ENCODE data around the gene PMIS2.

The PMIS2 gene

DNA sequence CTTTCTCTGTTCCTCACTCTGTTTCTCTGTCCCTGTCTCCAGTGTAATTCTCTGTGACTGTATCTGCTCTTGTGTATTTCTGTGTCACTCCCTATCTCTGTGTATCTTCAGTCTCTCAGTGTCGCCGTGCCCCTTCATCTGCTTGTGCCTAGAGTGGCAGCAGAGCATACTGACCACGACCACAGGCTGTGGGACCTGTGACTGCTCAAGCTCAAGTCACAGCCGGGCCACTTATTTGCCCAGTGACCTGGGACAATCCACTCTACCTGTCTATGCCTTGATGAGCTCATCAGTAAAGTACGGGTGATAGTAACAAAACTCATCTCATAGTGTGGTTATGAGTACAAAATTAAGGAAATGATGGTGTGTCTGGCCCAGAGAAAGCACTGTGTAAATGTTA, 31.9 kb upstream of the PMIS2 start:
- H4K20me1 ChIP-seq (ENCODE audit: insufficient read depth, low read length, poor library complexity, severe bottlenecking): no peaks in the 10 kb centered on the region

DNA sequence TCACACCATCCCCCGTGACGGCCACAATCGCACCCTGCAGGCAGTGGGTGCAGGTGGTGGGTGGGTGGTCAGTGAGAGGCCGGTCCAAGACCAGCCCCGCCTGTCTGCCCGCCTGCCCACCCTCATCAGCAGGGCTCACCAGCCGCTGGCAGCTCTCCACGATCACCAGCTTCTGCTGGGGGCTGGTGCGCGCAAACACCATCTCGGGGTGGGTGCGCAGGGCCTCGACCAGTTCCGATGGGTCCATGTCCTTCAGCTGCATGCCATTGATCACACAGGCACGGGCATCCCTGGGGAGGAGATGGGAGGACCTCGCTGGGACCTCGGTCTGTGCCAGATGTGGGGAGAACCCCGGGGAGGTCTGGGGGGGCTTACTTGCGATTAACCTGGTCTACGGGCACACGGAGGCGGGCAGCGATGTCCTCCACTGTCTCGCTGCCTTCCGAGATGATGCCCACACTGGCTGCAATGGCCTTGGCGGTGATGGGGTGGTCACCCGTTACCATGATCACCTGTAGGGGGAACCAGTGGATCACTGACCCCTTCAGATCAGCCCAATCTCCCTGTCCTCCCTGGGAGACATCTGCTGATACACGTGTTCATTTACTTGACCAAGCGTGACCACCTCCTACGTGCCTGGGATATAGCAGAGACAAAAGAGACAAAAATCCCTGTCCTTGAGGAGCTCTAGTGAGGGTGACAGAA, 30.5 kb upstream of the PMIS2 start:
- Histone ChIP-seq H3K9ac (ENCODE audit: low read depth, low read length, poor library complexity, severe bottlenecking) (no peak overlapping the region), H3K27me3 (ENCODE audit: insufficient read depth, low read length, poor library complexity, severe bottlenecking) (no peaks in the 10 kb centered on the region), H3K9me3 (ENCODE audit: insufficient read depth, low read depth, low read length) (no peaks in the 10 kb centered on the region), H3K36me3 (ENCODE audit: insufficient read depth, low read length) (no peaks in the 10 kb centered on the region), H3K4me2 (ENCODE audit: low read depth, low read length, poor library complexity, severe bottlenecking) (no peak overlapping the region), H3F3A (ENCODE audit: low read depth) (no peaks in the 10 kb centered on the region), H3K4me3 (ENCODE audit: low read length, poor library complexity, severe bottlenecking) (no peak overlapping the region), H3K4me1 (ENCODE audit: insufficient read depth, low read length, poor library complexity, severe bottlenecking) (no peaks in the 10 kb centered on the region), H4K20me1 (ENCODE audit: insufficient read depth, low read length, poor library complexity, severe bottlenecking) (no peaks in the 10 kb centered on the region), H2AFZ (ENCODE audit: low read length) (no peak overlapping the region), H3K9me2 (replicated peaks; ENCODE audit: low read depth, low read length) (no peaks in the 10 kb centered on the region), H3K79me2 (ENCODE audit: insufficient read depth, low read length) (no peaks in the 10 kb centered on the region)
- no peak for TF ChIP-seq EZH2phosphoT487 (IDR thresholded peaks at IDR 0.05; ENCODE audit: borderline replicate concordance)
- TF ChIP-seq, protein P1, sequence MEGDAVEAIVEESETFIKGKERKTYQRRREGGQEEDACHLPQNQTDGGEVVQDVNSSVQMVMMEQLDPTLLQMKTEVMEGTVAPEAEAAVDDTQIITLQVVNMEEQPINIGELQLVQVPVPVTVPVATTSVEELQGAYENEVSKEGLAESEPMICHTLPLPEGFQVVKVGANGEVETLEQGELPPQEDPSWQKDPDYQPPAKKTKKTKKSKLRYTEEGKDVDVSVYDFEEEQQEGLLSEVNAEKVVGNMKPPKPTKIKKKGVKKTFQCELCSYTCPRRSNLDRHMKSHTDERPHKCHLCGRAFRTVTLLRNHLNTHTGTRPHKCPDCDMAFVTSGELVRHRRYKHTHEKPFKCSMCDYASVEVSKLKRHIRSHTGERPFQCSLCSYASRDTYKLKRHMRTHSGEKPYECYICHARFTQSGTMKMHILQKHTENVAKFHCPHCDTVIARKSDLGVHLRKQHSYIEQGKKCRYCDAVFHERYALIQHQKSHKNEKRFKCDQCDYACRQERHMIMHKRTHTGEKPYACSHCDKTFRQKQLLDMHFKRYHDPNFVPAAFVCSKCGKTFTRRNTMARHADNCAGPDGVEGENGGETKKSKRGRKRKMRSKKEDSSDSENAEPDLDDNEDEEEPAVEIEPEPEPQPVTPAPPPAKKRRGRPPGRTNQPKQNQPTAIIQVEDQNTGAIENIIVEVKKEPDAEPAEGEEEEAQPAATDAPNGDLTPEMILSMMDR (conservative IDR thresholded peaks at IDR 0.05; ENCODE audit: low read length): peak; percentile 51

More for the DNA sequence above, 31.9 kb upstream of the PMIS2 start:
- no peaks in the 10 kb centered on the region for H3K79me2 ChIP-seq (ENCODE audit: insufficient read depth, low read length)
- H3K9ac ChIP-seq (ENCODE audit: low read depth, low read length, poor library complexity, severe bottlenecking): no peak overlapping the region
- H3K4me1 ChIP-seq (ENCODE audit: insufficient read depth, low read length, poor library complexity, severe bottlenecking): no peaks in the 10 kb centered on the region
- H3K27me3 ChIP-seq (ENCODE audit: insufficient read depth, low read length, poor library complexity, severe bottlenecking): no peaks in the 10 kb centered on the region
- H3K4me2 ChIP-seq (ENCODE audit: low read depth, low read length, poor library complexity, severe bottlenecking): no peak overlapping the region
- TF ChIP-seq EZH2phosphoT487 (IDR thresholded peaks at IDR 0.05; ENCODE audit: borderline replicate concordance): no peak
- TF ChIP-seq, protein P1 (conservative IDR thresholded peaks at IDR 0.05; ENCODE audit: low read length): no peak
- no peaks in the 10 kb centered on the region for H3F3A ChIP-seq (ENCODE audit: low read depth)
- H3K9me2 ChIP-seq (replicated peaks; ENCODE audit: low read depth, low read length): no peaks in the 10 kb centered on the region
- no peak overlapping the region for H3K4me3 ChIP-seq (ENCODE audit: low read length, poor library complexity, severe bottlenecking)
- no peak overlapping the region for H2AFZ ChIP-seq (ENCODE audit: low read length)
- H3K9me3 ChIP-seq (ENCODE audit: insufficient read depth, low read depth, low read length): no peaks in the 10 kb centered on the region
- no peaks in the 10 kb centered on the region for H3K36me3 ChIP-seq (ENCODE audit: insufficient read depth, low read length)

DNA sequence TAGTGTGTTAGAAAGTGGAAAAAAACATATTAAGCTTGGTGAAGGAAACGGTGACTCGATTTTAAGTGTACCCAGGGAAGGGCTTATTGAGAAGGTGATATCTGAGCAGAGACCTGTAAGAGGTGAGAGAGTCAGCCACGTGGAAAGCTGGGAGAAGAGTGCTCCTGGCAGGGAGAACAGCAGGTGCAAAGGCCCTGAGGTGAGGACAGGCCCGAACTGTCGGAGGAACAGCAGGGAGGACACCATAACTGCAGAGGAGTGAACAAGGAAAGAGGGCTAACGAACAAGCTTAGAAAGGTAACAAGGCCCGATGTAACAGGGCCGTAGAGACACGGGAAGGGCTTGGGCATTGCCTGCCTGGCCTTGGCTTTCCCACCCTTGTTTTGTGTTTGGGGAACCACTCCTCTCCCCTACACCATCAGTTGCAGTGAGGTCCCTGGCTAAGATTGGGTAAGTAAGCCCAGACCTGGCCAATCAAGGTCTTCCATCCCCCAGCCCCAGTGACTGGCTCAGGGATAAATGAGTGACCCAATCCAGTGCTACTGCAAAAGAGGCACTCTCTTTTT, 29.9 kb upstream of the PMIS2 start:
- TF ChIP-seq EZH2phosphoT487 (IDR thresholded peaks at IDR 0.05; ENCODE audit: borderline replicate concordance): no peak
- H3K79me2 ChIP-seq (ENCODE audit: insufficient read depth, low read length): no peaks in the 10 kb centered on the region
- H4K20me1 ChIP-seq (ENCODE audit: insufficient read depth, low read length, poor library complexity, severe bottlenecking): no peaks in the 10 kb centered on the region
- no peaks in the 10 kb centered on the region for H3K9me3 ChIP-seq (ENCODE audit: insufficient read depth, low read depth, low read length)
- H2AFZ ChIP-seq (ENCODE audit: low read length): no peak overlapping the region
- H3F3A ChIP-seq (ENCODE audit: low read depth): no peaks in the 10 kb centered on the region
- no peak overlapping the region for H3K4me3 ChIP-seq (ENCODE audit: low read length, poor library complexity, severe bottlenecking)
- H3K36me3 ChIP-seq (ENCODE audit: insufficient read depth, low read length): no peaks in the 10 kb centered on the region
- no peaks in the 10 kb centered on the region for H3K9me2 ChIP-seq (replicated peaks; ENCODE audit: low read depth, low read length)
- H3K4me2 ChIP-seq (ENCODE audit: low read depth, low read length, poor library complexity, severe bottlenecking): no peak overlapping the region
- no peaks in the 10 kb centered on the region for H3K27me3 ChIP-seq (ENCODE audit: insufficient read depth, low read length, poor library complexity, severe bottlenecking)
- no peaks in the 10 kb centered on the region for H3K4me1 ChIP-seq (ENCODE audit: insufficient read depth, low read length, poor library complexity, severe bottlenecking)
- no peak overlapping the region for H3K9ac ChIP-seq (ENCODE audit: low read depth, low read length, poor library complexity, severe bottlenecking)

All from Loucy (cell line).